IMR-90 (cell line): ENCODE results near the gene ZNF708. TPM values are rescaled to one million over a fixed set of nuclear protein-coding genes. Genes with fewer than 3 reads are reported as not detected.
"Not testable (repeated sequence)": the region's sequence is repeated elsewhere in the genome, so short reads cannot be mapped to it uniquely, and the experiment has no call there.

Source experiments
- ATAC-seq: fragments of 200-7000 bp; cut with Tn5 transposase; 2 replicates; pipeline ENCODE4 v1.9.1; 2020; ENCODE audit warnings: low read depth, mild to moderate bottlenecking, moderate library complexity
- BruUV-seq: library from RNA; stranded (reverse); fragments of 400-500 nt; replicated peaks from 2 replicates; lab custom pipeline; 2021; lab: Mats Ljungman, UMichigan
- CTCF ChIA-PET: fragments of 300-600 bp; formaldehyde crosslinking; extraction: SDS; loops from one replicate; lab custom pipeline; 2021; ENCODE audit warnings: antibody characterized with exemption; lab: Yijun Ruan, JAX
- POLR2A ChIA-PET: fragments of 300-600 bp; sonication (Branson Sonifier 250); formaldehyde crosslinking; loops from one replicate; lab custom pipeline; 2022; ENCODE audit warnings: antibody characterized with exemption; ENCODE audit not compliant: unreplicated experiment; lab: Charles Lee
- DNase-seq: peaks from one replicate; pipeline ENCODE4 v3.0.0; 2013
- H2AFZ ChIP-seq: replicated peaks from 2 replicates; pipeline ENCODE3; 2013; ENCODE audit warnings: low read length, mild to moderate bottlenecking; ENCODE audit not compliant: poor library complexity
- H2AK5ac ChIP-seq: 2 replicates; pipeline ENCODE4 v1.6.1; 2013; ENCODE audit warnings: low read depth, low read length, inconsistent platforms
- H2AK9ac ChIP-seq: replicated peaks from 2 replicates; pipeline ENCODE3; 2013; ENCODE audit warnings: mild to moderate bottlenecking, low read depth, low read length, moderate library complexity; ENCODE audit not compliant: poor library complexity
- H2BK120ac ChIP-seq: 2 replicates; pipeline ENCODE4 v1.6.1; 2013; ENCODE audit warnings: low read depth, low read length, inconsistent platforms
- H2BK15ac ChIP-seq: 3 replicates; pipeline ENCODE4 v1.6.1; 2013; ENCODE audit warnings: low read depth, low read length, inconsistent platforms
- H2BK20ac ChIP-seq: 2 replicates; pipeline ENCODE4 v1.6.1; 2013; ENCODE audit warnings: low read depth, mild to moderate bottlenecking, inconsistent platforms, low read length, moderate library complexity
- H2BK5ac ChIP-seq: 2 replicates; pipeline ENCODE4 v1.6.1; 2013; ENCODE audit warnings: mild to moderate bottlenecking, low read depth, low read length, inconsistent platforms; ENCODE audit not compliant: poor library complexity, severe bottlenecking
- H3K14ac ChIP-seq: replicated peaks from 2 replicates; pipeline ENCODE4 v1.6.1; 2013; ENCODE audit warnings: low read depth, low read length, inconsistent platforms
- H3K18ac ChIP-seq: 2 replicates; pipeline ENCODE4 v1.6.1; 2013; ENCODE audit warnings: low read depth, low read length, control low read depth
- H3K23ac ChIP-seq: 2 replicates; pipeline ENCODE4 v1.6.1; 2013; ENCODE audit warnings: low read depth, low read length, inconsistent platforms
- H3K27ac ChIP-seq: 2 replicates; pipeline ENCODE4 v1.5.1; 2013; ENCODE audit warnings: mild to moderate bottlenecking, control low read depth, low read length; ENCODE audit not compliant: insufficient read depth
- H3K27me3 ChIP-seq: 2 replicates; pipeline ENCODE4 v1.6.1; 2013; ENCODE audit warnings: low read length; ENCODE audit not compliant: control insufficient read depth, insufficient read depth
- H3K36me3 ChIP-seq: 2 replicates; pipeline ENCODE4 v1.6.1; 2013; ENCODE audit warnings: low read length, mixed read lengths; ENCODE audit not compliant: control insufficient read depth, insufficient read depth
- H3K4ac ChIP-seq: 2 replicates; pipeline ENCODE4 v1.6.1; 2013; ENCODE audit warnings: low read depth, low read length, inconsistent platforms
- H3K4me1 ChIP-seq: 2 replicates; pipeline ENCODE4 v1.6.1; 2013; ENCODE audit warnings: low read length, mixed read lengths; ENCODE audit not compliant: control insufficient read depth, insufficient read depth
- H3K4me2 ChIP-seq: 2 replicates; pipeline ENCODE4 v1.6.1; 2013; ENCODE audit warnings: low read depth, mild to moderate bottlenecking, control low read depth, low read length, moderate library complexity
- H3K4me3 ChIP-seq: 2 replicates; pipeline ENCODE4 v1.5.1; 2013; ENCODE audit warnings: low read depth, mild to moderate bottlenecking, control low read depth, low read length, moderate library complexity; ENCODE audit not compliant: insufficient read depth
- H3K56ac ChIP-seq: 2 replicates; pipeline ENCODE4 v1.6.1; 2013; ENCODE audit warnings: low read length, inconsistent platforms; ENCODE audit not compliant: insufficient read depth; ENCODE audit errors: extremely low read depth
- H3K79me1 ChIP-seq, 2 experiments: 2 replicates each; pipeline ENCODE4 v1.6.1; 2013; ENCODE audit warnings: low read length in 2 of 2, inconsistent platforms in 1 of 2, low read depth in 1 of 2
- H3K9ac ChIP-seq: 2 replicates; pipeline ENCODE4 v1.6.1; 2013; ENCODE audit warnings: low read depth, low read length, control low read depth
- H3K9me1 ChIP-seq: 2 replicates; pipeline ENCODE4 v1.6.1; 2013; ENCODE audit warnings: low read length, inconsistent platforms; ENCODE audit not compliant: insufficient read depth
- H3K9me3 ChIP-seq: 2 replicates; pipeline ENCODE4 v1.6.1; 2013; ENCODE audit warnings: low read length; ENCODE audit not compliant: control insufficient read depth, insufficient read depth
- H4K20me1 ChIP-seq: 2 replicates; pipeline ENCODE4 v1.6.1; 2013; ENCODE audit warnings: low read length, inconsistent platforms; ENCODE audit not compliant: insufficient read depth
- H4K5ac ChIP-seq: 2 replicates; pipeline ENCODE4 v1.6.1; 2013; ENCODE audit warnings: mild to moderate bottlenecking, low read depth, low read length, control low read depth
- H4K8ac ChIP-seq, 2 experiments: 2 replicates each; pipeline ENCODE4 v1.6.1; 2013; ENCODE audit warnings: low read depth in 2 of 2, low read length in 2 of 2, control low read depth in 1 of 2, inconsistent platforms in 1 of 2
- H4K91ac ChIP-seq: 2 replicates; pipeline ENCODE4 v1.6.1; 2013; ENCODE audit warnings: low read depth, low read length, inconsistent platforms; ENCODE audit not compliant: insufficient read depth
- CEBPB ChIP-seq: IDR thresholded peaks from 2 replicates; pipeline ENCODE4 v1.6.1; 2012; ENCODE audit warnings: low read depth, low read length, improper control_type of control experiment
- CTCF ChIP-seq: conservative IDR thresholded peaks from 2 replicates; pipeline ENCODE4 v1.5.1; 2012; ENCODE audit warnings: mild to moderate bottlenecking, low read depth, low read length, improper control_type of control experiment
- SMC3 ChIP-seq: fragments of 150-350 bp; IDR thresholded peaks from 2 replicates; pipeline ENCODE4 v1.6.1; 2016; ENCODE audit warnings: low read depth, mild to moderate bottlenecking, antibody characterized with exemption, low read length, moderate library complexity
- WGBS, 2 experiments: methylation state at CpG; one replicate each; pipeline versions ENCODE4 v1.1.5 to v1.1.7; 2013; ENCODE audit warnings: missing lambda C conversion rate in 2 of 2; ENCODE audit not compliant: insufficient read length in 1 of 2; ENCODE audit errors: extremely low coverage in 2 of 2; 5-methylcytosine and 5-hydroxymethylcytosine counted together
- dilution Hi-C: fragments of 300-500 bp; cut with HindIII; formaldehyde crosslinking; loops from one replicate; pipeline ENCODE4 v1.14.3; 2018; ENCODE audit warnings: low sequenced_read_pairs; ENCODE audit not compliant: unreplicated experiment
- in situ Hi-C: fragments of 300-500 bp; cut with MboI; formaldehyde crosslinking; loops from 3 replicates; pipeline ENCODE4 v1.14.3; 2019; ENCODE audit warnings: low sequenced_read_pairs, inconsistent platforms, mixed read lengths
- intact Hi-C: fragments of 100-400 bp; cut with micrococcal nuclease; formaldehyde crosslinking; loops from 2 replicates; pipeline ENCODE4 v1.10.0; 2022
- polyA plus RNA-seq, 3 experiments: library from polyadenylated mRNA; depleted of rRNA; stranded (reverse); fragments of >200 nt; gene quantifications; 2 replicates each; pipeline ENCODE4 v1.2.3, GENCODE V29; 2012; ENCODE audit warnings: low replicate concordance in 1 of 3
- total RNA-seq: library from RNA; depleted of rRNA; stranded (reverse); fragments of >200 nt; gene quantifications from 2 replicates; pipeline ENCODE4 v1.2.3, GENCODE V29; 2012

ZNF708 gene
- total and polyA plus RNA-seq, 2 of the 4 experiments (the other 2 are of a cell fraction) = 1.7 to 4.7 TPM

- no TSS peak for BruUV-seq
- Histone ChIP-seq H2BK120ac (no peak overlapping the region), H4K91ac (no peak overlapping the region), H3K9me3 (peaks cover 10% of the 10 kb centered on the region), H2BK5ac (no peak overlapping the region), H3K4me3 (no peak overlapping the region), H3K9me1 (no peaks in the 10 kb centered on the region), H3K18ac (no peak overlapping the region), H3K4me1 (no peaks in the 10 kb centered on the region), H3K56ac (no peak overlapping the region), H3K4me2 (no peak overlapping the region), H2AFZ (no peak overlapping the region), H4K5ac (no peak overlapping the region), H3K9ac (no peak overlapping the region), H4K8ac (no peak overlapping the region), H2BK20ac (no peak overlapping the region), H3K4ac (no peak overlapping the region), H3K23ac (no peak overlapping the region), H3K27me3 (no peaks in the 10 kb centered on the region), H3K14ac (no peak overlapping the region), H2AK5ac (no peak overlapping the region), H3K36me3 (peaks cover 25% of the 10 kb centered on the region), H2AK9ac (no peak overlapping the region), H3K27ac (no peak overlapping the region), H4K20me1 (no peaks in the 10 kb centered on the region; the same call in 1 of the 2 replicates), H3K79me1 (peaks cover 0 to 8% of the 10 kb centered on the region in 2 experiments; a peak in 2 of 4 replicates), H2BK15ac (no peak overlapping the region)
- intact Hi-C loops = no loop called here
- in situ Hi-C loops = no loop called here
- TF ChIP-seq SMC3 (no peak), CEBPB (peak; percentile 61; the same call in 1 of the 2 replicates), CTCF (no peak)
- POLR2A ChIA-PET = no interaction called here
- no CpG with 5 or more reads among the region's 2 CpGs for WGBS, 2 experiments
- no peak for ATAC-seq
- dilution Hi-C loops = no loop called here
- CTCF ChIA-PET = no interaction called here
- DNase-seq = no peak
Observed at GRCh38 chr19:21308773-21309172, 20.4 kb downstream of the ZNF708 start.

- dilution Hi-C loops, H3K4ac ChIP-seq, H2BK120ac ChIP-seq, CTCF ChIA-PET, H3K27me3 ChIP-seq, H4K8ac ChIP-seq, H4K20me1 ChIP-seq, H2AK5ac ChIP-seq, intact Hi-C loops, H2BK5ac ChIP-seq, in situ Hi-C loops, BruUV-seq, POLR2A ChIA-PET, H3K4me2 ChIP-seq, H3K27ac ChIP-seq, H2AFZ ChIP-seq, H4K91ac ChIP-seq, H3K14ac ChIP-seq, H3K79me1 ChIP-seq, H3K4me3 ChIP-seq, H2BK20ac ChIP-seq, H2AK9ac ChIP-seq, H4K5ac ChIP-seq, ATAC-seq, DNase-seq, H3K4me1 ChIP-seq, H3K56ac ChIP-seq, H3K18ac ChIP-seq, H3K23ac ChIP-seq, H3K9me1 ChIP-seq, H3K9ac ChIP-seq, H2BK15ac ChIP-seq: not testable (repeated sequence)
- H3K9me3 ChIP-seq = peaks cover 14% of the 10 kb centered on the region
- H3K36me3 ChIP-seq = peaks cover 33% of the 10 kb centered on the region
- 100% methylated on average over 1 of the region's 3 CpGs; no CpG with 5 or more reads in 1 of the 2 experiments for WGBS, 2 experiments
Observed at GRCh38 chr19:21306881-21307479, 22.2 kb downstream of the ZNF708 start.
